ENCODE data around the gene KRI1. TPM values are rescaled to one million over a fixed set of nuclear protein-coding genes. Genes with fewer than 3 reads are reported as not detected.
"Not testable (repeated sequence)": the region's sequence is repeated elsewhere in the genome, so short reads cannot be mapped to it uniquely, and the experiment has no call there.

Gene KRI1
- total and polyA plus RNA-seq, 9 donors, result 12.3 to 28.9 (median 23.6) TPM

DNA sequence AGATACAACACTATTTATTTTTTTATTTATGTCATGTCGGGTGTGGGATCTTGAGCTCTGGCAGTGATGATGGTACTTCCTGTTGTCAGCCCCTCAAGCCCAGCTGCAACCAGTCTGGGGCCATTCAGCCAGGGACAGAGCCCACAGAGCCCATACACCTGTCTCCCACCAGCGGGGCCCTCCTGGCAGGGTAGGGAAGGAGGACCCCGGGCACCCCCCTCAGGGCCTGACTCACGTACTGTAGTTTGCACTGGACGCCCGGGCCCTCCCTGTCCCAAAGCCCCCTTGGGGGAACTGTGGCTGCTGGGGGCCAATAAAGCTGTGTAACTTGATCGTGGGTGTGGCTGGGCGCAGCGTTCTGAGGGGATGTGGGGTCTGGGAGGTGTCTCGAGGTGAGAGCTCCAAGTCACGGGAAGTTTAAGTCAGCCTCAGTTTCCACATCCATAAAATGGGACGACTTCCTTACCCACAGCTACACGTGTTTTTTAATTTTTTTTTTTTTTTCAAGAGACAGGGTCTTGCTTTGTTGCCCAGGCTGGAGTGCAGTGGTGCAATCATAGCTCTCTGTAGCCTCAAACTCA, 12.6 kb downstream of the KRI1 start:
- Histone ChIP-seq H3K36me3 (no peaks in the 10 kb centered on the region), H3K4me1 (ENCODE audit: insufficient read depth) (no peaks in the 10 kb centered on the region), H3K9me3 (no peaks in the 10 kb centered on the region), H3K27ac (no peak overlapping the region), H3K4me3 (no peak overlapping the region), H3K27me3 (no peaks in the 10 kb centered on the region)
- intact Hi-C loops (cut with DNase I), result no loop called here
- no peak for TF ChIP-seq EP300 (IDR thresholded peaks at IDR 0.05)
- no peak for DNase-seq
- WGBS, 3 donors, result 69 to 79% (median 70%) methylated on average over 13 of the region's 13 CpGs

DNA sequence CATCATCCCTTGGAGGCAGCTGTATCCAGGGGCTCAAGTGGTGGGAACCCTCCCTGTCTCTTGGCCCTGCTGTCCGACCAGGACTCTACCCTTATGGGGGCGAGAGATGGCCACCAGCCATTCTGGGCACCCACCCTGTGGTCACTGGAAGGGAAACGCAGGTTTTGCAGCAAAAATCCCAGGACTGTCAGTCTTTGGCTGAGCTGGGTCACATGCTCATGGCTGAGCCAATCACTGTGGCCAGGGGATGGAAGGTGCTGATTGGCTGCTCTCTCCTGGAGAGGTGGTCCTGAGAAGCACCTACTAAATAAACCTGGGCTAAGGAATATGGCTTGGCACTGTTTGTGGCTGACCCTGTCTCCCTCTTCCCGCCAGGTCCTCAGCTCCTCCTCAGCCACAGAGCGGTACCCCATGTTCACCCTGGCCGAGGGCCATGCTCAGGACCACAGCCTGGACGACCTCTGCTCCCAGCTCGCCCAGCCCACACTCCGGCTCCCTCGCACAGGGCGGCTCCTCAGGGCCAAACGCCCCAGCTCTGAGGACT, 13.2 kb downstream of the KRI1 start:
- intact Hi-C loops (cut with DNase I), result no loop called here
- TF ChIP-seq, protein P1, sequence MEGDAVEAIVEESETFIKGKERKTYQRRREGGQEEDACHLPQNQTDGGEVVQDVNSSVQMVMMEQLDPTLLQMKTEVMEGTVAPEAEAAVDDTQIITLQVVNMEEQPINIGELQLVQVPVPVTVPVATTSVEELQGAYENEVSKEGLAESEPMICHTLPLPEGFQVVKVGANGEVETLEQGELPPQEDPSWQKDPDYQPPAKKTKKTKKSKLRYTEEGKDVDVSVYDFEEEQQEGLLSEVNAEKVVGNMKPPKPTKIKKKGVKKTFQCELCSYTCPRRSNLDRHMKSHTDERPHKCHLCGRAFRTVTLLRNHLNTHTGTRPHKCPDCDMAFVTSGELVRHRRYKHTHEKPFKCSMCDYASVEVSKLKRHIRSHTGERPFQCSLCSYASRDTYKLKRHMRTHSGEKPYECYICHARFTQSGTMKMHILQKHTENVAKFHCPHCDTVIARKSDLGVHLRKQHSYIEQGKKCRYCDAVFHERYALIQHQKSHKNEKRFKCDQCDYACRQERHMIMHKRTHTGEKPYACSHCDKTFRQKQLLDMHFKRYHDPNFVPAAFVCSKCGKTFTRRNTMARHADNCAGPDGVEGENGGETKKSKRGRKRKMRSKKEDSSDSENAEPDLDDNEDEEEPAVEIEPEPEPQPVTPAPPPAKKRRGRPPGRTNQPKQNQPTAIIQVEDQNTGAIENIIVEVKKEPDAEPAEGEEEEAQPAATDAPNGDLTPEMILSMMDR (IDR thresholded peaks at IDR 0.05), result no peak
- TF ChIP-seq POLR2A (IDR thresholded peaks at IDR 0.05) (no peak), EP300 (IDR thresholded peaks at IDR 0.05) (no peak)
- H3K27ac ChIP-seq, result no peak overlapping the region
- no peaks in the 10 kb centered on the region for H3K4me1 ChIP-seq (ENCODE audit: insufficient read depth)
- H3K27me3 ChIP-seq, result no peaks in the 10 kb centered on the region
- DNase-seq, result no peak
- no peaks in the 10 kb centered on the region for H3K36me3 ChIP-seq
- WGBS, 3 donors, result 64 to 67% (median 66%) methylated on average over 12 of the region's 12 CpGs
- no peaks in the 10 kb centered on the region for H3K9me3 ChIP-seq
- H3K4me3 ChIP-seq, result no peak overlapping the region

DNA sequence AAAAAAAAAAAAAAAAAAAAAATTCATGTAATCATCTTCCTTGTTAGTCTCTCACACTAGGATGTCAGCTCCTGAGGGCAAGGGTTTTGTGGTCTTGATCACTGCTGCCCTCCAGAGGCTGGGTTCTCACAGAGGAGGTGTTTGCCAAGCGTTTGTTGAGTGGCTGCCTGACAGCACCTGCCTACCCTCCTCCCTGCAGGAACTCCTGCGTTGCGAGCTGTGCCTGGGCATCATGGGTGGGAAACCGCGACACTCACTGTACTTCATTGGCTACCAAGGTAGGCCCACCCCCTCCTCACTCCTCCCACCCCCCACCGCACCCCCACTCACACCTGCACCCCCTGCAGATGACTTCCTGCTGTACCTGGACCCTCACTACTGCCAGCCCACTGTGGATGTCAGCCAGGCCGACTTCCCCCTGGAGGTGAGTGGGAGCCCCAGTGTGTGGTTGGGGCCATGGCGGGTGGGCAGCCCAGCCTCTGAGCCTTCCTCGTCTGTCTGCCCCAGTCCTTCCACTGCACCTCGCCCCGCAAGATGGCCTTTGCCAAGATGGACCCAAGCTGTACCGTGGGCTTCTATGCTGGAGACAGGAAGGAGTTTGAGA, 14.0 kb downstream of the KRI1 start:
- no peak for TF ChIP-seq EP300 (IDR thresholded peaks at IDR 0.05)
- no peak for TF ChIP-seq POLR2A (IDR thresholded peaks at IDR 0.05)
- TF ChIP-seq, protein P1 (IDR thresholded peaks at IDR 0.05), result no peak
- no peak overlapping the region for H3K27ac ChIP-seq
- H3K36me3 ChIP-seq, result no peaks in the 10 kb centered on the region
- H3K4me1 ChIP-seq (ENCODE audit: insufficient read depth), result no peaks in the 10 kb centered on the region
- DNase-seq, result no peak
- H3K4me3 ChIP-seq, result no peak overlapping the region
- no peaks in the 10 kb centered on the region for H3K27me3 ChIP-seq
- no peaks in the 10 kb centered on the region for H3K9me3 ChIP-seq
- WGBS, 3 donors, result 89 to 94% (median 90%) methylated on average over 12 of the region's 12 CpGs
- intact Hi-C loops (cut with DNase I), result no loop called here

DNA sequence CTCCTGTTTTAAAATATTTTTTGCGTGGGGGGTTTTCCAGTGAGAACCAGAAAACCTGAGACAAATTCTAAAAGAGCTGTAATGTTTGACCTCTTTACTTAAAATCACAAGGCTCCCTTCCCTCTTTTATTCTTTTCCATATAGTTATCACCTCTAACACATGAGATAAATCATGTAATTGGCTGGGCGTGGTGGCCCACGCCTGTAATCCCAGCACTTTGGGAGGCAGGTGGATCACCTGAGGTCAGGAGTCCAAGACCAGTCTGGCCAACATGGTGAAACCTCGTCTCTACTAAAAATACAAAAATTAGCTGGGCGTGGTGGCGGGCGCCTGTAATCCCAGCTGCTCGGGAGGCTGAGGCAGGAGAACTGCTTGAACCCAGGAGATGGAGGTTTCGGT, 14.8 kb downstream of the KRI1 start:
- H3K27ac ChIP-seq; H3K4me3 ChIP-seq; H3K36me3 ChIP-seq; H3K4me1 ChIP-seq (ENCODE audit: insufficient read depth); H3K9me3 ChIP-seq; DNase-seq; intact Hi-C loops (cut with DNase I); H3K27me3 ChIP-seq: not testable (repeated sequence)
- WGBS, 3 donors, result 95 to 97% (median 95%) methylated on average over 9 of the region's 9 CpGs

DNA sequence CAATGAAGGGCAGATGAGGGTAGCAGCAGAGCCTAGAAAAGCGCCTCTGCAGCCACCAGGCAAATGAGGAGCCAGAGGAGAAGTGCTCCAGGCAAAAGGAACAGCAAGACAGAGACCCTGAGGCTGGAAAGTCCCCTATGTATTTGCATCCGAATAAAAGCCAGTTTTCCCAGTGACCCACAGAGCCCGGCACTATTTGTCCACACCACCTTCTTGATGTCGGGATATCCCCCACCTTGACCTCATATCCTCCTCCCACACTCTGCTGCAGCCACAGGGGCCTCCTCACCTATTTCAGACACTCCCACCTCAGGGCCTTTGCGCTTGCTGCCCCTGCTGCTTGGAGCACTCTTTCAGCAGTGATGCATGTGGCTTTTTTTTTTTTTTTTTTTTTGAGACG, 15.5 kb downstream of the KRI1 start:
- no peak overlapping the region for H3K27ac ChIP-seq
- TF ChIP-seq POLR2A (IDR thresholded peaks at IDR 0.05) (no peak), EP300 (IDR thresholded peaks at IDR 0.05) (no peak)
- TF ChIP-seq, protein P1 (IDR thresholded peaks at IDR 0.05), result no peak
- DNase-seq, result no peak
- no peak overlapping the region for H3K4me3 ChIP-seq
- 93 to 96% (median 96%) methylated on average over 5 to 6 of the region's 6 CpGs for WGBS, 3 donors
- H3K27me3 ChIP-seq, result no peaks in the 10 kb centered on the region
- no peaks in the 10 kb centered on the region for H3K9me3 ChIP-seq
- H3K36me3 ChIP-seq, result no peaks in the 10 kb centered on the region
- intact Hi-C loops (cut with DNase I), result no loop called here
- H3K4me1 ChIP-seq (ENCODE audit: insufficient read depth), result no peaks in the 10 kb centered on the region

Data from ovary (tissue), 9 donors.